ENCODE results near the gene KCNQ1. TPM values are rescaled to one million over a fixed set of nuclear protein-coding genes. Genes with fewer than 3 reads are reported as not detected.
A peak's percentile ranks its signal among the peaks of the same experiment; 100 is the strongest.

The KCNQ1 gene
- total RNA-seq, 1 experiment from 2014 or later = 9.2 TPM

- no TSS peak for BruUV-seq (replicated peaks)
- no peak overlapping the region for H3K27ac Mint-ChIP-seq (ENCODE audit: unreplicated experiment)
- peaks cover 65% of the 10 kb centered on the region for H3K27me3 Mint-ChIP-seq (ENCODE audit: unreplicated experiment)
- CTCF ChIA-PET = no interaction called here
- TF ChIP-seq, protein P1, sequence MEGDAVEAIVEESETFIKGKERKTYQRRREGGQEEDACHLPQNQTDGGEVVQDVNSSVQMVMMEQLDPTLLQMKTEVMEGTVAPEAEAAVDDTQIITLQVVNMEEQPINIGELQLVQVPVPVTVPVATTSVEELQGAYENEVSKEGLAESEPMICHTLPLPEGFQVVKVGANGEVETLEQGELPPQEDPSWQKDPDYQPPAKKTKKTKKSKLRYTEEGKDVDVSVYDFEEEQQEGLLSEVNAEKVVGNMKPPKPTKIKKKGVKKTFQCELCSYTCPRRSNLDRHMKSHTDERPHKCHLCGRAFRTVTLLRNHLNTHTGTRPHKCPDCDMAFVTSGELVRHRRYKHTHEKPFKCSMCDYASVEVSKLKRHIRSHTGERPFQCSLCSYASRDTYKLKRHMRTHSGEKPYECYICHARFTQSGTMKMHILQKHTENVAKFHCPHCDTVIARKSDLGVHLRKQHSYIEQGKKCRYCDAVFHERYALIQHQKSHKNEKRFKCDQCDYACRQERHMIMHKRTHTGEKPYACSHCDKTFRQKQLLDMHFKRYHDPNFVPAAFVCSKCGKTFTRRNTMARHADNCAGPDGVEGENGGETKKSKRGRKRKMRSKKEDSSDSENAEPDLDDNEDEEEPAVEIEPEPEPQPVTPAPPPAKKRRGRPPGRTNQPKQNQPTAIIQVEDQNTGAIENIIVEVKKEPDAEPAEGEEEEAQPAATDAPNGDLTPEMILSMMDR (IDR thresholded peaks at IDR 0.05; ENCODE audit: unreplicated experiment) = no peak
- peaks cover 5% of the 10 kb centered on the region for H3K36me3 Mint-ChIP-seq (ENCODE audit: insufficient read depth, unreplicated experiment)
- H3K4me3 Mint-ChIP-seq (ENCODE audit: low read depth, unreplicated experiment) = no peak overlapping the region
- no peaks in the 10 kb centered on the region for H3K9me3 Mint-ChIP-seq (ENCODE audit: low read depth, unreplicated experiment)
- H3K4me1 Mint-ChIP-seq (ENCODE audit: low read depth, unreplicated experiment) = no peaks in the 10 kb centered on the region
- intact Hi-C loops (cut with micrococcal nuclease; ENCODE audit: unreplicated experiment) = no loop called here
- no peak for DNase-seq
These were observed 391.7 kb downstream of the KCNQ1 start for GRCh38 chr11:2836315-2837095.

GRCh38 chr11:2837096-2837601 lies 392.3 kb downstream of the KCNQ1 start:
- Mint-ChIP-seq H3K4me3 (ENCODE audit: low read depth, unreplicated experiment) (no peak overlapping the region), H3K27ac (ENCODE audit: unreplicated experiment) (no peak overlapping the region), H3K36me3 (ENCODE audit: insufficient read depth, unreplicated experiment) (peaks cover 5% of the 10 kb centered on the region), H3K4me1 (ENCODE audit: low read depth, unreplicated experiment) (no peaks in the 10 kb centered on the region), H3K27me3 (ENCODE audit: unreplicated experiment) (peaks cover 67% of the 10 kb centered on the region), H3K9me3 (ENCODE audit: low read depth, unreplicated experiment) (no peaks in the 10 kb centered on the region)
- CTCF ChIA-PET = interaction anchor here (0.7 kb wide), 1 partner anchor 11 kb away, joined by 3 read pairs; no protein-coding TSS in a partner anchor
- intact Hi-C loops (cut with micrococcal nuclease; ENCODE audit: unreplicated experiment) = no loop called here
- no TSS peak for BruUV-seq (replicated peaks)
- TF ChIP-seq, protein P1 (IDR thresholded peaks at IDR 0.05; ENCODE audit: unreplicated experiment) = peak; percentile 22
- DNase-seq = peak; percentile 76

DNA sequence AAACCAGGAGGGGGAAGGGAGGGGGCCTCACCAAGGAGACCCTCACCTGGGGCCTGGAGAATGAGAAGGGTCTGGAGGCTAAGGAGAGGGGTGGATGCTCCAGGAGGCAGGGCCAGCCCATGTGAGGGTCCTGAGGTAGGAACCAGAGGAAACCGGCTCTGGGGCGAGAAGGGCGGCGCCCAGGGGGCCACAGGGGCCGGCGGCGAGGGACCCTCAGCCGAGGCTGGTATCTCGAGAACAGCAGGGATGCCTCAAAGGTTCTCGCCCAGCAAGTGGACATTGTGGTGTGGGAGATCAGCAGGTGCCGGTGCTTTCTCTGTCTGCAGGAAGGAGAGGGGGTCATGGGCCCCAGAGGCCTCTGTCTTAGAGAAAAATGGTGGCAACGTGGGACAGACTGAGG lies 392.8 kb downstream of the KCNQ1 start:
- BruUV-seq (replicated peaks) = no TSS peak
- TF ChIP-seq, protein P1 (IDR thresholded peaks at IDR 0.05; ENCODE audit: unreplicated experiment) = no peak
- CTCF ChIA-PET = interaction anchor here (0.7 kb wide), 1 partner anchor 12 kb away, joined by 3 read pairs; no protein-coding TSS in a partner anchor

DNA sequence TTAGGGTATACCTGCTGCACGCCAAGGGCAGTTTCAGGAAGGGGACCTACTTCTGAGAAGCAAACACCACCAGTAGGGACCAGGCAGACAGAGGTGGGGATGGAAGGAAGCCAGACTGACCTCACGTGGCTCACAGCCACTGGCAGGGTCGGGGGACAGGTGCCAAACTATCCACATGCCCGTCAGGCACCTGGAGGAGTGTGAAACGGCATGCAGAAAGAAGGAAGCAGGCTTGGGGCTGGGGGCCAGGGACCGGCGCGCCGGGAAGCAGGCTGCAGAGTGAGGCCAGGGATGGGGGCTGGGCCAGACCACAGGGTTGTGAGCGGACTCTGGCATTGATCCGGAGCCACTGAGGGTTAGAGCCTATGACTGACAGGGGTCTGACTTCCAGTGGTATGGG lies 393.3 kb downstream of the KCNQ1 start:
- intact Hi-C loops (cut with micrococcal nuclease; ENCODE audit: unreplicated experiment) = no loop called here
- BruUV-seq (replicated peaks) = no TSS peak
- no peak for DNase-seq
- Mint-ChIP-seq H3K4me1 (ENCODE audit: low read depth, unreplicated experiment) (no peaks in the 10 kb centered on the region), H3K36me3 (ENCODE audit: insufficient read depth, unreplicated experiment) (peaks cover 5% of the 10 kb centered on the region), H3K4me3 (ENCODE audit: low read depth, unreplicated experiment) (no peak overlapping the region), H3K27ac (ENCODE audit: unreplicated experiment) (no peak overlapping the region), H3K27me3 (ENCODE audit: unreplicated experiment) (peaks cover 67% of the 10 kb centered on the region), H3K9me3 (ENCODE audit: low read depth, unreplicated experiment) (no peaks in the 10 kb centered on the region)
- CTCF ChIA-PET = no interaction called here
- TF ChIP-seq, protein P1 (IDR thresholded peaks at IDR 0.05; ENCODE audit: unreplicated experiment) = no peak

More for the DNA sequence above, 392.8 kb downstream of the KCNQ1 start:
- Mint-ChIP-seq H3K4me3 (ENCODE audit: low read depth, unreplicated experiment) (no peak overlapping the region), H3K27me3 (ENCODE audit: unreplicated experiment) (peaks cover 67% of the 10 kb centered on the region), H3K9me3 (ENCODE audit: low read depth, unreplicated experiment) (no peaks in the 10 kb centered on the region), H3K27ac (ENCODE audit: unreplicated experiment) (no peak overlapping the region), H3K36me3 (ENCODE audit: insufficient read depth, unreplicated experiment) (peaks cover 5% of the 10 kb centered on the region), H3K4me1 (ENCODE audit: low read depth, unreplicated experiment) (no peaks in the 10 kb centered on the region)
- intact Hi-C loops (cut with micrococcal nuclease; ENCODE audit: unreplicated experiment) = no loop called here
- DNase-seq = no peak

Measured in Calu3 (cell line).